Endothelial cell of umbilical vein (primary cell): ENCODE results near the gene SLIT1. TPM values are rescaled to one million over a fixed set of nuclear protein-coding genes. Genes with fewer than 3 reads are reported as not detected.

Source experiments
- BruUV-seq: library from RNA; stranded (reverse); fragments of 400-500 nt; replicated peaks from 2 replicates; lab custom pipeline; 2021; lab: Mats Ljungman, UMichigan
- CTCF ChIA-PET: fragments of 300-600, 350-600 bp; sonication (Branson Sonifier 250); formaldehyde crosslinking; loops from one replicate; lab custom pipeline; 2021; ENCODE audit warnings: antibody characterized with exemption, inconsistent platforms; lab: Charles Lee
- POLR2A ChIA-PET: fragments of 300-600, 350-600 bp; sonication (Branson Sonifier 250); formaldehyde crosslinking; loops from one replicate; lab custom pipeline; 2021; ENCODE audit warnings: antibody characterized with exemption, inconsistent platforms; lab: Charles Lee
- DNase-seq: peaks from one replicate; pipeline ENCODE4 v3.0.0-alpha.2; 2011; ENCODE audit warnings: low read depth, low spot score
- FAIRE-seq: peaks from 2 replicates; lab custom pipeline; 2011; peaks lifted over from hg19 to GRCh38; lab: Jason Lieb, UNC
- H2AFZ ChIP-seq: 2 replicates; pipeline ENCODE4 v1.6.0; 2012; ENCODE audit warnings: low read depth, low read length, control low read depth, inconsistent platforms
- H3K27ac ChIP-seq: 2 replicates; pipeline ENCODE4 v1.5.1; 2011; ENCODE audit warnings: low read depth, mild to moderate bottlenecking, control low read depth, low read length, moderate library complexity; ENCODE audit not compliant: insufficient read depth
- H3K27me3 ChIP-seq, 2 experiments: 2 replicates each; pipeline versions ENCODE4 v1.6.0 to v1.6.1; 2011; ENCODE audit warnings: low read length in 2 of 2, mixed read lengths in 1 of 2; ENCODE audit not compliant: control insufficient read depth in 2 of 2, insufficient read depth in 2 of 2
- H3K36me3 ChIP-seq, 2 experiments: 2 replicates in 1 of 2; 3 replicates in 1 of 2; pipeline ENCODE4 v1.5.1; 2011; ENCODE audit warnings: low read length in 2 of 2, mild to moderate bottlenecking in 1 of 2, moderate library complexity in 1 of 2; ENCODE audit not compliant: control insufficient read depth in 2 of 2, insufficient read depth in 2 of 2; ENCODE audit errors: extremely low read depth in 1 of 2
- H3K4me1 ChIP-seq: 3 replicates; pipeline ENCODE4 v1.5.1; 2011; ENCODE audit warnings: mild to moderate bottlenecking, low read length; ENCODE audit not compliant: control insufficient read depth, insufficient read depth; ENCODE audit errors: extremely low read depth
- H3K4me2 ChIP-seq: 2 replicates; pipeline ENCODE4 v1.6.1; 2011; ENCODE audit warnings: low read length, control low read depth, mixed read lengths; ENCODE audit not compliant: insufficient read depth
- H3K4me3 ChIP-seq, 3 experiments: fragments of 200-600 bp in 1 of 3; sonication (generic), shearing (Covaris generic) in 1 of 3; replicated peaks in 1 of 3; 2 replicates each; pipeline ENCODE4 v1.5.1; 2011 to 2016; ENCODE audit warnings: control low read depth in 3 of 3, low read length in 3 of 3, mild to moderate bottlenecking in 2 of 3, inconsistent platforms in 1 of 3, low read depth in 1 of 3, moderate library complexity in 1 of 3; ENCODE audit not compliant: insufficient read depth in 1 of 3
- H3K79me2 ChIP-seq: 2 replicates; pipeline ENCODE4 v1.6.0; 2012; ENCODE audit warnings: low read length, inconsistent platforms; ENCODE audit not compliant: control insufficient read depth, insufficient read depth
- H3K9ac ChIP-seq: replicated peaks from 2 replicates; pipeline ENCODE3; 2011; ENCODE audit warnings: low read length, control low read depth; ENCODE audit not compliant: insufficient read depth; ENCODE audit errors: extremely low read depth
- H3K9me1 ChIP-seq: replicated peaks from 3 replicates; pipeline ENCODE4 v1.6.0; 2011; ENCODE audit warnings: mild to moderate bottlenecking, low read length; ENCODE audit not compliant: control insufficient read depth, insufficient read depth; ENCODE audit errors: extremely low read depth
- H3K9me3 ChIP-seq: replicated peaks from 2 replicates; pipeline ENCODE4 v1.5.1; 2012; ENCODE audit warnings: low read length, inconsistent platforms; ENCODE audit not compliant: control insufficient read depth, insufficient read depth
- H4K20me1 ChIP-seq: replicated peaks from 2 replicates; pipeline ENCODE3; 2011; ENCODE audit warnings: mild to moderate bottlenecking, low read length; ENCODE audit not compliant: control insufficient read depth, insufficient read depth; ENCODE audit errors: extremely low read depth
- EZH2 ChIP-seq: IDR thresholded peaks from 2 replicates; pipeline ENCODE4 v1.6.1; 2012; ENCODE audit warnings: borderline replicate concordance, low read depth, mild to moderate bottlenecking, moderate library complexity, low read length, inconsistent platforms; ENCODE audit not compliant: severe bottlenecking
- FOS ChIP-seq: IDR thresholded peaks from 2 replicates; pipeline ENCODE4 v1.6.1; 2011; ENCODE audit warnings: mild to moderate bottlenecking, low read length, moderate library complexity, borderline replicate concordance; ENCODE audit not compliant: insufficient read depth
- GATA2 ChIP-seq: IDR thresholded peaks from 2 replicates; pipeline ENCODE4 v1.7.0; 2011; ENCODE audit warnings: low read depth, mild to moderate bottlenecking, moderate library complexity, mixed read lengths, low read length; ENCODE audit not compliant: insufficient read length, insufficient read depth
- JUN ChIP-seq: IDR thresholded peaks from 2 replicates; pipeline ENCODE4 v1.6.1; 2011; ENCODE audit warnings: borderline replicate concordance, low read depth; ENCODE audit not compliant: insufficient read length, insufficient read depth
- MYC ChIP-seq: IDR thresholded peaks from one replicate; pipeline ENCODE4 v1.6.1; 2011; ENCODE audit warnings: mild to moderate bottlenecking, low read depth, low read length
- POLR2A ChIP-seq: IDR thresholded peaks from 2 replicates; pipeline ENCODE4 v1.6.1; 2012; ENCODE audit warnings: low read depth, mild to moderate bottlenecking, control low read depth, low read length
- POLR2AphosphoS5 ChIP-seq: IDR thresholded peaks from 2 replicates; pipeline ENCODE4 v1.6.1; 2012; ENCODE audit warnings: low read depth, mild to moderate bottlenecking, control low read depth, low read length, moderate library complexity; ENCODE audit not compliant: insufficient read depth
- dilution Hi-C: fragments of 300-500 bp; cut with MboI; formaldehyde crosslinking; loops from one replicate; pipeline ENCODE4 v1.15.0; 2019; ENCODE audit warnings: low sequenced_read_pairs; ENCODE audit not compliant: extremely low pct_ligation_motif_present
- intact Hi-C: fragments of 100-400 bp; cut with micrococcal nuclease; formaldehyde crosslinking; loops from one replicate; pipeline ENCODE4 v1.10.0; 2022
- polyA plus RNA-seq, 4 experiments: library from polyadenylated mRNA; depleted of rRNA in 3 of 4; stranded (reverse) in 3 of 4; unstranded in 1 of 4; fragments of >200 nt; gene quantifications; 2 replicates each; pipeline versions ENCODE4 v1.2.1 to v1.2.3, GENCODE V29; 2011 to 2012; ENCODE audit warnings: missing spikeins in 1 of 4
- total RNA-seq: library from RNA; stranded (reverse); gene quantifications from 2 replicates; pipeline ENCODE4 v1.2.3, GENCODE V29; 2021
- TF ChIP-seq, protein P1 (sequence below), 2 donors: IDR thresholded peaks; 1 replicate in 1 of 2; 2 replicates in 1 of 2; pipeline ENCODE4 v1.5.1; 2011; ENCODE audit warnings: low read length in 2 of 2, mild to moderate bottlenecking in 2 of 2, moderate library complexity in 2 of 2, control low read depth in 1 of 2, inconsistent platforms in 1 of 2, low read depth in 1 of 2; ENCODE audit not compliant: insufficient read depth in 1 of 2; ENCODE audit errors: extremely low read depth in 1 of 2
- TF ChIP-seq, protein P2 (sequence below): IDR thresholded peaks from 2 replicates; pipeline ENCODE4 v1.6.1; 2011; ENCODE audit not compliant: insufficient read depth, insufficient read length

SLIT1 gene
- total and polyA plus RNA-seq, 2 donors (not counting 3 experiments of a cell fraction or from before 2014, with no cell fraction given), result 0.04 to 0.20 TPM

DNA sequence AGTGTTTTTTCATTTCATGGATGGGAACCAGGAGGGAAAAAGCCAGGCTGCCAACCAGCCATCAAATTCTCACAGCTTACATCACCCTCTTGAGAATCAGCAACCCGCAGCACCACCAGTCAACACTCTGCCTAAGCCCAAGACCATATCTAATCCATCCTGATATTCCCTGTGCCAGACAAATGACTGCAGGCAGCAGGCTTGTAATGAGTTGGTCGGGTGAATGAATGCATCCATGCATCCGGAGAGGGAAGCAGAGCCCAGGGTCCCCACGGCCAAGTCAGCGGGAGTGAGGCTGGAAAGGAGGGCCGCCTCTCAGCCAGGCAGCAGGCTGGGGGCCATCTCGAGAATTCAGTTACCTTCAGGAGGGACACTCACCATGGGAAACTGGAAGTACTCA, 46.9 kb downstream of the SLIT1 start:
- ChIA-PET POLR2A (no interaction called here), CTCF (interaction anchor here (3.0 kb wide), 1 partner anchor 66 kb away, joined by 11 read pairs; no protein-coding TSS in a partner anchor)
- no peak for FAIRE-seq
- no peaks in the 10 kb centered on the region for H3K79me2 ChIP-seq
- dilution Hi-C loops (no loop called here), intact Hi-C loops (loop anchor here (2.0 kb wide), 1 partner anchor 72 kb away; no protein-coding TSS in a partner anchor)
- no peak overlapping the region for H3K4me3 ChIP-seq
- H3K36me3 ChIP-seq, result no peaks in the 10 kb centered on the region
- H4K20me1 ChIP-seq, result no peaks in the 10 kb centered on the region
- no peak for DNase-seq
- TF ChIP-seq FOS (no peak), EZH2 (no peak), POLR2AphosphoS5 (no peak), JUN (no peak), GATA2 (no peak), POLR2A (no peak), MYC (no peak)
- TF ChIP-seq, protein P1, sequence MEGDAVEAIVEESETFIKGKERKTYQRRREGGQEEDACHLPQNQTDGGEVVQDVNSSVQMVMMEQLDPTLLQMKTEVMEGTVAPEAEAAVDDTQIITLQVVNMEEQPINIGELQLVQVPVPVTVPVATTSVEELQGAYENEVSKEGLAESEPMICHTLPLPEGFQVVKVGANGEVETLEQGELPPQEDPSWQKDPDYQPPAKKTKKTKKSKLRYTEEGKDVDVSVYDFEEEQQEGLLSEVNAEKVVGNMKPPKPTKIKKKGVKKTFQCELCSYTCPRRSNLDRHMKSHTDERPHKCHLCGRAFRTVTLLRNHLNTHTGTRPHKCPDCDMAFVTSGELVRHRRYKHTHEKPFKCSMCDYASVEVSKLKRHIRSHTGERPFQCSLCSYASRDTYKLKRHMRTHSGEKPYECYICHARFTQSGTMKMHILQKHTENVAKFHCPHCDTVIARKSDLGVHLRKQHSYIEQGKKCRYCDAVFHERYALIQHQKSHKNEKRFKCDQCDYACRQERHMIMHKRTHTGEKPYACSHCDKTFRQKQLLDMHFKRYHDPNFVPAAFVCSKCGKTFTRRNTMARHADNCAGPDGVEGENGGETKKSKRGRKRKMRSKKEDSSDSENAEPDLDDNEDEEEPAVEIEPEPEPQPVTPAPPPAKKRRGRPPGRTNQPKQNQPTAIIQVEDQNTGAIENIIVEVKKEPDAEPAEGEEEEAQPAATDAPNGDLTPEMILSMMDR (IDR thresholded peaks at IDR 0.05; ENCODE audit: extremely low read depth in 1 of 2, insufficient read depth in 1 of 2, low read depth in 1 of 2, low read length in 2 of 2), result no peak
- TF ChIP-seq, protein P2, sequence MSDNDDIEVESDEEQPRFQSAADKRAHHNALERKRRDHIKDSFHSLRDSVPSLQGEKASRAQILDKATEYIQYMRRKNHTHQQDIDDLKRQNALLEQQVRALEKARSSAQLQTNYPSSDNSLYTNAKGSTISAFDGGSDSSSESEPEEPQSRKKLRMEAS, result no peak
- H3K27me3 ChIP-seq, result peaks cover 22 to 23% of the 10 kb centered on the region in 2 experiments
- H3K4me1 ChIP-seq, result no peaks in the 10 kb centered on the region
- no peak overlapping the region for H2AFZ ChIP-seq
- no peak overlapping the region for H3K27ac ChIP-seq
- H3K4me2 ChIP-seq, result no peak overlapping the region
- no peaks in the 10 kb centered on the region for H3K9me3 ChIP-seq
- BruUV-seq, result no TSS peak
- H3K9ac ChIP-seq, result no peak overlapping the region
- H3K9me1 ChIP-seq, result no peaks in the 10 kb centered on the region
